HG03565 (cell line): ENCODE measurements around the gene MTF2.

Experiments used
- ATAC-seq: cut with Tn5 transposase; IDR thresholded peaks from one replicate; pipeline ENCODE4 v1.9.1; 2021; ENCODE audit warnings: mild to moderate bottlenecking, moderate library complexity; ENCODE audit not compliant: unreplicated experiment

Gene MTF2

GRCh38 chr1:93180723-93181613, 101.9 kb downstream of the MTF2 start, which contains the start of gene CCDC18:
TSS of gene CCDC18 (plus strand) at chr1:93180724. CDS start at chr1:93183362, 2,638 bp downstream.
- no peak for ATAC-seq

GRCh38 chr1:93186667-93187066, 107.6 kb downstream of the MTF2 start:
- ATAC-seq = no peak
